OCI-LY3 (cell line): ENCODE data around the gene SPATS1.
"Not testable (repeated sequence)": the region's sequence is repeated elsewhere in the genome, so short reads cannot be mapped to it uniquely, and the experiment has no call there.

Experiments used
- H2AFZ ChIP-seq: fragments of 200-600, 300-600 bp; shearing (Covaris generic); 2 replicates; pipeline ENCODE4 v1.6.0; 2014; ENCODE audit warnings: antibody characterized with exemption, low read depth, low read length
- H3K27ac ChIP-seq: fragments of 200-600, 300-600 bp; sonication (generic); 2 replicates; pipeline ENCODE4 v1.5.1; 2014; ENCODE audit warnings: mild to moderate bottlenecking, low read length, moderate library complexity, mixed read lengths
- H3K27me3 ChIP-seq: fragments of 200-600, 300-600 bp; sonication (generic); 2 replicates; pipeline ENCODE4 v1.6.1; 2014; ENCODE audit warnings: low read depth, low read length, mixed read lengths
- H3K36me3 ChIP-seq: fragments of 200-600, 300-600 bp; sonication (generic); replicated peaks from 2 replicates; pipeline ENCODE3; 2014; ENCODE audit warnings: low read depth, low read length, mixed read lengths
- H3K4me1 ChIP-seq: fragments of 300-600, 200-600 bp; sonication (generic); 2 replicates; pipeline ENCODE4 v1.6.1; 2014; ENCODE audit warnings: low read length, mixed read lengths
- H3K4me2 ChIP-seq: fragments of 200-600, 300-600 bp; sonication (generic); 2 replicates; pipeline ENCODE4 v1.6.1; 2014; ENCODE audit warnings: low read length, mixed read lengths
- H3K4me3 ChIP-seq: fragments of 300-600, 200-600 bp; sonication (generic); 2 replicates; pipeline ENCODE4 v1.5.1; 2014; ENCODE audit warnings: antibody characterized with exemption, mild to moderate bottlenecking, low read length, moderate library complexity
- H3K79me2 ChIP-seq: fragments of 300-600, 200-600 bp; shearing (Covaris generic); 2 replicates; pipeline ENCODE4 v1.6.1; 2014; ENCODE audit warnings: mild to moderate bottlenecking, low read length, mixed read lengths
- H3K9ac ChIP-seq: fragments of 300-600, 200-600 bp; shearing (Covaris generic); 2 replicates; pipeline ENCODE4 v1.6.0; 2014; ENCODE audit warnings: mild to moderate bottlenecking, low read length, moderate library complexity
- H3K9me3 ChIP-seq: fragments of 200-600, 300-600 bp; shearing (Covaris generic); 2 replicates; pipeline ENCODE4 v1.6.1; 2014; ENCODE audit warnings: low read length, mixed read lengths; ENCODE audit not compliant: insufficient read depth
- H4K20me1 ChIP-seq: fragments of 200-600, 300-600 bp; sonication (generic); 2 replicates; pipeline ENCODE4 v1.6.1; 2016; ENCODE audit warnings: low read length, mixed read lengths; ENCODE audit not compliant: insufficient read depth
- CTCF ChIP-seq: fragments of 200-600, 300-600 bp; sonication (generic); IDR thresholded peaks from 2 replicates; pipeline ENCODE4 v1.5.1; 2014; ENCODE audit warnings: antibody characterized with exemption, low read length, low read depth
- EZH2phosphoT487 ChIP-seq: fragments of 200-600 bp; shearing (Covaris generic); IDR thresholded peaks from 2 replicates; pipeline ENCODE4 v1.6.1; 2018; ENCODE audit warnings: antibody characterized with exemption, mixed run types, low read depth

SPATS1 gene

GRCh38 chr6:44349904-44350649 is 7.6 kb downstream of the SPATS1 start:
- Histone ChIP-seq H3K79me2 (no peaks in the 10 kb centered on the region), H3K36me3 (no peaks in the 10 kb centered on the region), H2AFZ (no peak overlapping the region), H3K27me3 (peaks cover 13% of the 10 kb centered on the region), H3K4me1 (no peaks in the 10 kb centered on the region), H3K4me3 (no peak overlapping the region), H3K9me3 (no peaks in the 10 kb centered on the region), H3K4me2 (no peak overlapping the region), H3K27ac (no peak overlapping the region), H4K20me1 (no peaks in the 10 kb centered on the region), H3K9ac (no peak overlapping the region)
- TF ChIP-seq CTCF (no peak), EZH2phosphoT487 (no peak)

GRCh38 chr6:44350650-44350994 is 8.2 kb downstream of the SPATS1 start:
- not testable (repeated sequence) for H3K36me3 ChIP-seq, H2AFZ ChIP-seq, H3K4me1 ChIP-seq, H3K27me3 ChIP-seq, H3K4me3 ChIP-seq, H3K9ac ChIP-seq, H3K27ac ChIP-seq, H4K20me1 ChIP-seq, H3K9me3 ChIP-seq, H3K79me2 ChIP-seq, H3K4me2 ChIP-seq

- peaks cover 19% of the 10 kb centered on the region; the same call in 1 of the 2 replicates for H3K27me3 ChIP-seq
- no peaks in the 10 kb centered on the region for H3K4me1 ChIP-seq
- H2AFZ ChIP-seq, result no peak overlapping the region
- no peak for TF ChIP-seq CTCF
- TF ChIP-seq EZH2phosphoT487, result no peak
- no peak overlapping the region for H3K4me3 ChIP-seq
- H3K27ac ChIP-seq, result no peak overlapping the region
- H3K4me2 ChIP-seq, result no peak overlapping the region
- no peaks in the 10 kb centered on the region for H4K20me1 ChIP-seq
- H3K79me2 ChIP-seq, result no peaks in the 10 kb centered on the region
- no peaks in the 10 kb centered on the region for H3K36me3 ChIP-seq
- no peaks in the 10 kb centered on the region for H3K9me3 ChIP-seq
- H3K9ac ChIP-seq, result no peak overlapping the region
Measured at GRCh38 chr6:44352259-44352658, 9.8 kb downstream of the SPATS1 start.

GRCh38 chr6:44353336-44353735 is 10.9 kb downstream of the SPATS1 start:
- peaks cover 25% of the 10 kb centered on the region; the same call in 1 of the 2 replicates for H3K27me3 ChIP-seq
- H3K36me3 ChIP-seq, result no peaks in the 10 kb centered on the region
- H3K4me1 ChIP-seq, result no peaks in the 10 kb centered on the region
- no peak for TF ChIP-seq EZH2phosphoT487
- TF ChIP-seq CTCF, result no peak
- no peak overlapping the region for H2AFZ ChIP-seq
- no peak overlapping the region for H3K4me2 ChIP-seq
- H3K79me2 ChIP-seq, result no peaks in the 10 kb centered on the region
- no peaks in the 10 kb centered on the region for H3K9me3 ChIP-seq
- no peak overlapping the region for H3K9ac ChIP-seq
- no peak overlapping the region for H3K4me3 ChIP-seq
- no peak overlapping the region for H3K27ac ChIP-seq
- no peaks in the 10 kb centered on the region for H4K20me1 ChIP-seq
